ENCODE results near the gene CARNS1.

DNA sequence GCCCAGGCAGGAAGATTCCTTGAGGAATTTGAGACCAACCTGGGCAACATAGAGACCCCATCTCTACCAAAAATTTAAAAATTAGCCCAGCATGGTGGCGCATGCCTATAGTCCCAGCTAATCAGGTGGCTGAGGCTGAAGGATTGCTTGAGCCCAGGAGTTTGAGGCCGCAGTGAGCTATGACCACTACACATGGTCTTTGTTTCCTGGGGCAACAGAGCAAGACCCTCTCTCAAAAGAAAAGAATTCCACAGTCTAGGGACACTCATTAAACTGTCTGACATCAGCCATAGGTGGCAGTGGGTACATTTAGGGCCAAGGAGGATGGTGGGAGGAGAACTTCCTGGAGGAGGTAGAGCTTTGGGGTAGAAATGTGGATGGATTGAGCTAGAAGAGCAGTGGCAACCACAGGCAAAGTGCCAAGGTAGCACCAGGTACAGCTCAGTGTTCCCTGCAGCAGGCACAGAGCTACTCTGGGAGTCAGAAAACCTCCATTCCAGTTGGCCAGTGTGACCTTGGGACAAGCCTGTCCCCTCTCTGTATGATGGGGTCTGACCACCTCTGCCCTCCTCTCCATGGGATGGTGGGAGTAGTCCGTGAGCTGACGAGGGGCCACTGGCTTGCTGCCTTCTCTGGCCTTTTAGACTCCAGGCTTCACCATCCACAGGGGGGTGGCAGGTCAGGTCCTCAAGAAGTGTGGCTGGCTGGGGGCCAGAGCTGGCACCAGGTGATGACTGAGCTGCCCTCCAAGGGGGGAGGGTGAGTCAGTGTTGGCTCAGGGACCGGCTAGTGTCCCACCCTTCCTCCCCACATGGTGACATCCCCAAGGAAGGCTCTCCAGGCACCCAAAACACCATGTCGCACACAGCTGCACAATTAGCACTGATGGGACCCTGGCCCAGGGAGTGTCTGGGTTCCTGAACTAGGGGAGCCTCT, 38.3 kb upstream of the CARNS1 start:
- TF ChIP-seq, protein P1, sequence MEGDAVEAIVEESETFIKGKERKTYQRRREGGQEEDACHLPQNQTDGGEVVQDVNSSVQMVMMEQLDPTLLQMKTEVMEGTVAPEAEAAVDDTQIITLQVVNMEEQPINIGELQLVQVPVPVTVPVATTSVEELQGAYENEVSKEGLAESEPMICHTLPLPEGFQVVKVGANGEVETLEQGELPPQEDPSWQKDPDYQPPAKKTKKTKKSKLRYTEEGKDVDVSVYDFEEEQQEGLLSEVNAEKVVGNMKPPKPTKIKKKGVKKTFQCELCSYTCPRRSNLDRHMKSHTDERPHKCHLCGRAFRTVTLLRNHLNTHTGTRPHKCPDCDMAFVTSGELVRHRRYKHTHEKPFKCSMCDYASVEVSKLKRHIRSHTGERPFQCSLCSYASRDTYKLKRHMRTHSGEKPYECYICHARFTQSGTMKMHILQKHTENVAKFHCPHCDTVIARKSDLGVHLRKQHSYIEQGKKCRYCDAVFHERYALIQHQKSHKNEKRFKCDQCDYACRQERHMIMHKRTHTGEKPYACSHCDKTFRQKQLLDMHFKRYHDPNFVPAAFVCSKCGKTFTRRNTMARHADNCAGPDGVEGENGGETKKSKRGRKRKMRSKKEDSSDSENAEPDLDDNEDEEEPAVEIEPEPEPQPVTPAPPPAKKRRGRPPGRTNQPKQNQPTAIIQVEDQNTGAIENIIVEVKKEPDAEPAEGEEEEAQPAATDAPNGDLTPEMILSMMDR (IDR thresholded peaks at IDR 0.05), result no peak
- no peak for TF ChIP-seq POLR2A (IDR thresholded peaks at IDR 0.05)

Measured in breast epithelium (tissue), 3 donors.